Measurements from ENCODE around the gene TTC39B. TPM values are rescaled to one million over a fixed set of nuclear protein-coding genes. Genes with fewer than 3 reads are reported as not detected.

Gene TTC39B
- total and polyA plus RNA-seq, 2 of the 8 experiments (the other 6 are each of a cell fraction or from before 2014, with no cell fraction given), result 1.6 to 10.9 TPM

GRCh38 chr9:15191378-15191777 lies 115.6 kb downstream of the TTC39B start (continued):
- TF ChIP-seq SP1 (IDR thresholded peaks at IDR 0.05; ENCODE audit: low read depth, low read length) (no peak), TAF1 (IDR thresholded peaks at IDR 0.05; ENCODE audit: low read depth, low read length) (no peak), MAX (IDR thresholded peaks at IDR 0.05) (no peak), MAFK (IDR thresholded peaks at IDR 0.05; ENCODE audit: low read depth, low read length) (no peak), RFX5 (IDR thresholded peaks at IDR 0.05; ENCODE audit: borderline replicate concordance, low read depth, low read length) (no peak), EP300 (IDR thresholded peaks at IDR 0.05; ENCODE audit: borderline replicate concordance in 1 of 2, low read depth in 2 of 2, low read length in 2 of 2) (no peak), RAD21 (IDR thresholded peaks at IDR 0.05 in 1 of 2, conservative IDR thresholded peaks at IDR 0.05 in 1 of 2; ENCODE audit: low read depth in 2 of 2, low read length in 2 of 2) (no peak)

All from H1 (cell line).